WTC11 (cell line): ENCODE data around the gene HCLS1.

Experiments used
- CBFB ChIP-seq: sonication (generic); formaldehyde crosslinking; IDR thresholded peaks from 2 replicates; pipeline ENCODE4 v1.8.1; 2022; ENCODE audit warnings: mild to moderate bottlenecking, low read depth, missing genetic modification reagents
- CREB1 ChIP-seq: sonication (generic); formaldehyde crosslinking; IDR thresholded peaks from 2 replicates; pipeline ENCODE4 v1.8.0; 2023; ENCODE audit warnings: mild to moderate bottlenecking, missing genetic modification reagents
- EMX1 ChIP-seq: fragments of 250-450 bp; sonication (Bioruptor Pico); IDR thresholded peaks from 2 replicates; pipeline ENCODE4 v1.8.0; 2021; ENCODE audit warnings: mild to moderate bottlenecking
- IRF2 ChIP-seq: sonication (generic); formaldehyde crosslinking; IDR thresholded peaks from 2 replicates; pipeline ENCODE4 v1.8.0; 2022; ENCODE audit warnings: low read depth, missing genetic modification reagents, borderline replicate concordance
- JUN ChIP-seq: sonication (generic); formaldehyde crosslinking; IDR thresholded peaks from 2 replicates; pipeline ENCODE4 v1.8.0; 2023; ENCODE audit warnings: mild to moderate bottlenecking, missing genetic modification reagents
- NFE2L1 ChIP-seq: sonication (generic); formaldehyde crosslinking; IDR thresholded peaks from 2 replicates; pipeline ENCODE4 v1.8.1; 2023; ENCODE audit warnings: missing genetic modification reagents
- SP1 ChIP-seq: sonication (generic); formaldehyde crosslinking; conservative IDR thresholded peaks from 2 replicates; pipeline ENCODE4 v1.8.1; 2022; ENCODE audit warnings: missing genetic modification reagents
- TCF7 ChIP-seq: sonication (generic); formaldehyde crosslinking; IDR thresholded peaks from 2 replicates; pipeline ENCODE4 v1.8.0; 2022; ENCODE audit warnings: mild to moderate bottlenecking, low read depth, missing genetic modification reagents, moderate library complexity
- ZBTB21 ChIP-seq: sonication (generic); formaldehyde crosslinking; IDR thresholded peaks from 2 replicates; pipeline ENCODE4 v1.8.1; 2023; ENCODE audit warnings: mild to moderate bottlenecking, missing genetic modification reagents, borderline replicate concordance
- TF ChIP-seq, protein P1 (sequence below): fragments of 200-600 bp; IDR thresholded peaks from 2 replicates; pipeline ENCODE4 v1.8.0; 2022; ENCODE audit warnings: antibody characterized with exemption

DNA sequence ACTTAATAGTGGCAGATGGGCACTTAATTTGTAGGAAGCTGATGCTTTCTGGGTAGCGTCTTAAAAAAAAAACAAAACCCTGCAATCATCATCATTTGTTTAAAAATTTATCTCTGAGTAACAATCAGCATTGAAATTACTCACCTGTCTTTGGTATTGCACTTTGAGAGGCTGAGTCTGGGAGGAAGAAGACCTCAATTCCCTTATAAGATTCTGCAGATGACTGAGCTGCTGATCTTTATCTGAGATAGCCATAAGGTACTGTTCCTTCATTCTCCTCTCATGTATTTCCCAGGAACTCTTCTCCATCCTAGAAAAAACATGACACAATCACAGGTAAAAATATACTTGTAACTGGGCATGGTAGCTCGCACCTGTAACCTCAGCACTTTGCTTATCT, 16.4 kb upstream of the HCLS1 start:
- TF ChIP-seq NFE2L1 (CRISPR knock-in tag), result no peak
- TF ChIP-seq, protein P1, sequence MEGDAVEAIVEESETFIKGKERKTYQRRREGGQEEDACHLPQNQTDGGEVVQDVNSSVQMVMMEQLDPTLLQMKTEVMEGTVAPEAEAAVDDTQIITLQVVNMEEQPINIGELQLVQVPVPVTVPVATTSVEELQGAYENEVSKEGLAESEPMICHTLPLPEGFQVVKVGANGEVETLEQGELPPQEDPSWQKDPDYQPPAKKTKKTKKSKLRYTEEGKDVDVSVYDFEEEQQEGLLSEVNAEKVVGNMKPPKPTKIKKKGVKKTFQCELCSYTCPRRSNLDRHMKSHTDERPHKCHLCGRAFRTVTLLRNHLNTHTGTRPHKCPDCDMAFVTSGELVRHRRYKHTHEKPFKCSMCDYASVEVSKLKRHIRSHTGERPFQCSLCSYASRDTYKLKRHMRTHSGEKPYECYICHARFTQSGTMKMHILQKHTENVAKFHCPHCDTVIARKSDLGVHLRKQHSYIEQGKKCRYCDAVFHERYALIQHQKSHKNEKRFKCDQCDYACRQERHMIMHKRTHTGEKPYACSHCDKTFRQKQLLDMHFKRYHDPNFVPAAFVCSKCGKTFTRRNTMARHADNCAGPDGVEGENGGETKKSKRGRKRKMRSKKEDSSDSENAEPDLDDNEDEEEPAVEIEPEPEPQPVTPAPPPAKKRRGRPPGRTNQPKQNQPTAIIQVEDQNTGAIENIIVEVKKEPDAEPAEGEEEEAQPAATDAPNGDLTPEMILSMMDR, result no peak
- no peak for TF ChIP-seq EMX1 (CRISPR knock-in tag)
- TF ChIP-seq CBFB (CRISPR knock-in tag), result no peak
- TF ChIP-seq ZBTB21 (CRISPR knock-in tag), result no peak
- TF ChIP-seq CREB1 (CRISPR knock-in tag), result no peak
- no peak for TF ChIP-seq TCF7 (CRISPR knock-in tag)
- TF ChIP-seq IRF2, result no peak
- TF ChIP-seq JUN, result no peak
- no peak for TF ChIP-seq SP1 (CRISPR knock-in tag)
